SU-DHL-6 (cell line): ENCODE measurements around the gene CBY1.

Source experiments
- EZH2phosphoT487 ChIP-seq: fragments of 200-600 bp; sonication (generic), shearing (Covaris generic); conservative IDR thresholded peaks from 2 replicates; pipeline ENCODE4 v1.6.1; 2018; ENCODE audit warnings: mild to moderate bottlenecking, antibody characterized with exemption, low read length, moderate library complexity, mixed read lengths
- TF ChIP-seq, protein P1 (sequence below): fragments of 200-600 bp; sonication (generic); IDR thresholded peaks from one replicate; pipeline ENCODE4 v1.5.1; 2017; ENCODE audit warnings: antibody characterized with exemption, mild to moderate bottlenecking, low read length, moderate library complexity; ENCODE audit not compliant: insufficient read depth, poor library complexity, severe bottlenecking

DNA sequence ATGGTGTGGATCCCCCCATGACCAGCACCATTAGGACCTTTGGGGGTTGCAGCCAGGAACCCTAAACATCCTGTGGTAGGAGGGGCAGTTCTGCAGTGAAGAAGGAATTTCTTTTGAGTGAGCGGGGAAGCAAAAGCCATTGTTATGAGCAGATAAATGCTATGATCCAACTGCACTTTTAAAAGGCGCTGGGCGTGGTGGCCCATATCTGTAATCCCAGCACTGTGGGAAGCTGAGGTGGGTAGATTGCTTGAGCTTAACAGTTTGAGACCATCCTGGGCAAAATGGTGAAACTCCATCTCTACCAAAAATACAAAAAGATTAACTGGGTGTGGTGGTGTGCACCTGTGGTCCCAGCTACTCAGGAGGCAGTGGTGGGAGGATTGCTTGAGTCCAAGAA, 19.4 kb downstream of the CBY1 start:
- TF ChIP-seq, protein P1, sequence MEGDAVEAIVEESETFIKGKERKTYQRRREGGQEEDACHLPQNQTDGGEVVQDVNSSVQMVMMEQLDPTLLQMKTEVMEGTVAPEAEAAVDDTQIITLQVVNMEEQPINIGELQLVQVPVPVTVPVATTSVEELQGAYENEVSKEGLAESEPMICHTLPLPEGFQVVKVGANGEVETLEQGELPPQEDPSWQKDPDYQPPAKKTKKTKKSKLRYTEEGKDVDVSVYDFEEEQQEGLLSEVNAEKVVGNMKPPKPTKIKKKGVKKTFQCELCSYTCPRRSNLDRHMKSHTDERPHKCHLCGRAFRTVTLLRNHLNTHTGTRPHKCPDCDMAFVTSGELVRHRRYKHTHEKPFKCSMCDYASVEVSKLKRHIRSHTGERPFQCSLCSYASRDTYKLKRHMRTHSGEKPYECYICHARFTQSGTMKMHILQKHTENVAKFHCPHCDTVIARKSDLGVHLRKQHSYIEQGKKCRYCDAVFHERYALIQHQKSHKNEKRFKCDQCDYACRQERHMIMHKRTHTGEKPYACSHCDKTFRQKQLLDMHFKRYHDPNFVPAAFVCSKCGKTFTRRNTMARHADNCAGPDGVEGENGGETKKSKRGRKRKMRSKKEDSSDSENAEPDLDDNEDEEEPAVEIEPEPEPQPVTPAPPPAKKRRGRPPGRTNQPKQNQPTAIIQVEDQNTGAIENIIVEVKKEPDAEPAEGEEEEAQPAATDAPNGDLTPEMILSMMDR: no peak
- TF ChIP-seq EZH2phosphoT487: no peak
